Muscle layer of colon (tissue), 2 donors: Measurements from ENCODE around the gene TNFAIP8L3.

ENCODE experiments used
- H3K27ac ChIP-seq: one replicate; pipeline ENCODE4 v1.7.0; 2013; ENCODE audit warnings: low read depth, mild to moderate bottlenecking, low read length, moderate library complexity
- H3K27me3 ChIP-seq, 2 donors: one replicate each; pipeline ENCODE4 v1.7.0; 2013; ENCODE audit warnings: low read length in 2 of 2, mild to moderate bottlenecking in 2 of 2; ENCODE audit not compliant: insufficient read depth in 2 of 2, control insufficient read depth in 1 of 2
- H3K36me3 ChIP-seq: one replicate; pipeline ENCODE4 v1.7.0; 2013; ENCODE audit warnings: mild to moderate bottlenecking, low read length; ENCODE audit not compliant: insufficient read depth
- H3K4me1 ChIP-seq: one replicate; pipeline ENCODE4 v1.7.0; 2013; ENCODE audit warnings: mild to moderate bottlenecking, low read length; ENCODE audit not compliant: insufficient read depth
- H3K4me3 ChIP-seq, 2 donors: one replicate each; pipeline ENCODE4 v1.7.0; 2013; ENCODE audit warnings: low read length in 2 of 2, low read depth in 1 of 2, mild to moderate bottlenecking in 1 of 2, moderate library complexity in 1 of 2
- H3K9ac ChIP-seq: one replicate; pipeline ENCODE4 v1.7.0; 2013; ENCODE audit warnings: low read length
- H3K9me3 ChIP-seq: one replicate; pipeline ENCODE4 v1.7.0; 2013; ENCODE audit warnings: mild to moderate bottlenecking, low read length
- donor health status: abdominal sarcoma.
- donor health status: Adenocarcinoma of cecum.

The TNFAIP8L3 gene

DNA sequence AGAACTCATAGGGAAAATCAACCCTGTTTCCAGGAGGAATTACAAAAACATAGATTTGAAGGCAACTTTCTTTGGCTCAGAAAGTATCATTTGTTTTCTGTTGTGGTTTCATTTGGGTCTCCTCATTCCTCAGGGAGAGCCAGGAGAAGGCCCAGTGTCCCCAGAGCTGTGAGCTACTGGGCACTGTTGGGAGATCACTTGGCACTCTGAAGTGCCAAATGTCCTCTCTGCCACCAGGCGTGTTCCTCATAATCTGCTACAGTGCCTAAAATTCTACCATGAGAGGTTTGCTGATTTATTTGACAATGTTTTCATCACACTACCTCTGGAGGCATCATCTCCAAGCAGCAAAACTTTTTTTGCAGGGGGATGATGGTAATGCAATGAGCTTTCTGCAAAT lies 17.4 kb upstream of the TNFAIP8L3 start:
- H3K27me3 ChIP-seq = no peaks in the 10 kb centered on the region
- H3K9ac ChIP-seq = no peak overlapping the region
- H3K9me3 ChIP-seq = no peaks in the 10 kb centered on the region
- H3K27ac ChIP-seq = no peak overlapping the region
- H3K36me3 ChIP-seq = no peaks in the 10 kb centered on the region
- no peaks in the 10 kb centered on the region for H3K4me1 ChIP-seq
- H3K4me3 ChIP-seq = no peak overlapping the region

GRCh38 chr15:51111061-51111460 lies 16.4 kb upstream of the TNFAIP8L3 start:
- no peak overlapping the region for H3K27ac ChIP-seq
- H3K4me1 ChIP-seq = no peaks in the 10 kb centered on the region
- no peaks in the 10 kb centered on the region for H3K9me3 ChIP-seq
- H3K9ac ChIP-seq = no peak overlapping the region
- no peak overlapping the region for H3K4me3 ChIP-seq
- H3K27me3 ChIP-seq = no peaks in the 10 kb centered on the region
- H3K36me3 ChIP-seq = no peaks in the 10 kb centered on the region

GRCh38 chr15:51110171-51110570 lies 15.5 kb upstream of the TNFAIP8L3 start:
- Histone ChIP-seq H3K9ac (no peak overlapping the region), H3K9me3 (no peaks in the 10 kb centered on the region), H3K27ac (no peak overlapping the region), H3K27me3 (no peaks in the 10 kb centered on the region), H3K4me3 (no peak overlapping the region), H3K4me1 (no peaks in the 10 kb centered on the region), H3K36me3 (no peaks in the 10 kb centered on the region)

GRCh38 chr15:51108933-51109550 lies 14.3 kb upstream of the TNFAIP8L3 start:
- Histone ChIP-seq H3K4me3 (no peak overlapping the region), H3K27me3 (no peaks in the 10 kb centered on the region), H3K4me1 (no peaks in the 10 kb centered on the region), H3K27ac (no peak overlapping the region), H3K36me3 (no peaks in the 10 kb centered on the region), H3K9ac (no peak overlapping the region), H3K9me3 (no peaks in the 10 kb centered on the region)

- no peaks in the 10 kb centered on the region for H3K27me3 ChIP-seq
- no peaks in the 10 kb centered on the region for H3K9me3 ChIP-seq
- H3K36me3 ChIP-seq = no peaks in the 10 kb centered on the region
- H3K27ac ChIP-seq = no peak overlapping the region
- no peaks in the 10 kb centered on the region for H3K4me1 ChIP-seq
- no peak overlapping the region for H3K4me3 ChIP-seq
- no peak overlapping the region for H3K9ac ChIP-seq
Observed at GRCh38 chr15:51107612-51108011, 12.9 kb upstream of the TNFAIP8L3 start.

DNA sequence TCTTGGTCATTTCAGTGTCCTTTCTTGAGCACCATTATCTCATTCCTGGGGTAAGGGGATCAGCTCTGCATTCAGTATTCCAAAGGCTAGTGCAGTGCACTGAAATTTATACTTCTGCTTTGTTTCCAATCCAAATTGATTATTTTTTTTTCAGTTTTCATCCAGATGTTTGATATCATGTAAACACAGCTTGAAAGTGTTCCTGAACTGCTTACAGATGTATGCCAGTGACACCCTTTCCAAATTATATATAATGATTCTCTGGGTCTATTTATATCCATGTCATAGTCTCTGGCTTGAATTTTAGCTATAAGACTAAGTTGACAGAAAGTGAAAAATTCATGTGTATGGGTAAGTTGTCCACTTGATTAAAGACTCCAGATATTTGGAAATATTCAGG lies 11.8 kb upstream of the TNFAIP8L3 start:
- H3K4me1 ChIP-seq = no peaks in the 10 kb centered on the region
- H3K27me3 ChIP-seq = no peaks in the 10 kb centered on the region
- no peak overlapping the region for H3K27ac ChIP-seq
- no peaks in the 10 kb centered on the region for H3K36me3 ChIP-seq
- H3K9me3 ChIP-seq = no peaks in the 10 kb centered on the region
- H3K9ac ChIP-seq = no peak overlapping the region
- no peak overlapping the region for H3K4me3 ChIP-seq

GRCh38 chr15:51105430-51106016 lies 10.8 kb upstream of the TNFAIP8L3 start:
- Histone ChIP-seq H3K27me3 (peaks cover 0 to 4% of the 10 kb centered on the region in 2 donors), H3K36me3 (no peaks in the 10 kb centered on the region), H3K9me3 (no peaks in the 10 kb centered on the region), H3K4me1 (no peaks in the 10 kb centered on the region), H3K27ac (no peak overlapping the region), H3K4me3 (no peak overlapping the region), H3K9ac (no peak overlapping the region)

GRCh38 chr15:51104512-51104911 lies 9.8 kb upstream of the TNFAIP8L3 start:
- no peak overlapping the region for H3K4me3 ChIP-seq
- H3K9ac ChIP-seq = no peak overlapping the region
- H3K4me1 ChIP-seq = no peaks in the 10 kb centered on the region
- H3K36me3 ChIP-seq = no peaks in the 10 kb centered on the region
- H3K9me3 ChIP-seq = no peaks in the 10 kb centered on the region
- H3K27ac ChIP-seq = peak overlapping the region; percentile 55
- peaks cover 0 to 4% of the 10 kb centered on the region in 2 donors for H3K27me3 ChIP-seq

DNA sequence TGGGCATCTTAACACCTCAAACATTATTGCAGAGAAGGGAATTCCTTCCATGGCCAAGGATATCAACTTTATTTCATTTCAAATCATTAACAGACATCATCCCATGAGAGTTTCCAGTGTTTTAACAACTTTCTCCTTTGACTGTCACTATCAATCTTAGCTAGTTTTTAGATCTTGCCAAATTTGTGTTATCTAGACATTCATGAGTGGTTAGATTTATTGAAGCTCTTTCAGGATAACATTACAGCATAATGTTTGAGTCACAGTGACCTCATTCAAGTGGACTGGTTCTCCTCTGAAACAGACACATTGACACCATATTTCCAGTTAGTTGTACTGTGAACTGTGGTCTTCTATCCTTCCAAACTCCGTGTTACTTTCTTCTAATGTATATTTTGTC lies 8.6 kb upstream of the TNFAIP8L3 start:
- H3K27me3 ChIP-seq = peaks cover 0 to 4% of the 10 kb centered on the region in 2 donors
- H3K9me3 ChIP-seq = no peaks in the 10 kb centered on the region
- no peak overlapping the region for H3K27ac ChIP-seq
- H3K36me3 ChIP-seq = no peaks in the 10 kb centered on the region
- peaks cover under 1% of the 10 kb centered on the region for H3K4me1 ChIP-seq
- no peak overlapping the region for H3K9ac ChIP-seq
- H3K4me3 ChIP-seq = no peak overlapping the region

GRCh38 chr15:51100785-51101489 lies 6.2 kb upstream of the TNFAIP8L3 start:
- peaks cover 6% of the 10 kb centered on the region for H3K4me1 ChIP-seq
- H3K36me3 ChIP-seq = no peaks in the 10 kb centered on the region
- no peak overlapping the region for H3K27ac ChIP-seq
- H3K9ac ChIP-seq = no peak overlapping the region
- no peaks in the 10 kb centered on the region for H3K9me3 ChIP-seq
- H3K27me3 ChIP-seq = peaks cover 2 to 10% of the 10 kb centered on the region in 2 donors
- no peak overlapping the region for H3K4me3 ChIP-seq

DNA sequence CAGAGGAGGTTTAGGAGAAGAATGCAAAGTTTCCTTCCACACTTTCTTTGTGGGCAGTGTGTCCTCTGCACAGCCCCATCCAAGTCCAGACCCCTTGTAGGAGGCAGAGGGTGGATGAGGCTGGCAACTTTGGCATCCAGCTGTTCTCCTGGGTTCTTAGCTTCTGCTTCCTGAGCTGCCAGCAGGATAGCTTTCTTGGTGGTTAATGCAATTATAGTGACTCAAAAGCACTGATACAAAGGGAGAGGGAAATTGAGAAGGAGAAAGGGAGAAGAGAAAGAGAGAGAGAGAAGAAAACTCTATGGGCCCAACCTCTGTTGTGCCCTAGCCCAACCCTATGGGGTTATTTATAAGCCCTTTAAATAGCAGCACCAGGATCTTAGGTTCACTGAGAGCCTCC lies 4.5 kb upstream of the TNFAIP8L3 start:
- peaks cover 6% of the 10 kb centered on the region for H3K4me1 ChIP-seq
- no peak overlapping the region for H3K4me3 ChIP-seq
- H3K36me3 ChIP-seq = no peaks in the 10 kb centered on the region
- no peak overlapping the region for H3K27ac ChIP-seq
- H3K9me3 ChIP-seq = no peaks in the 10 kb centered on the region
- H3K27me3 ChIP-seq = peaks cover 8 to 20% of the 10 kb centered on the region in 2 donors
- H3K9ac ChIP-seq = no peak overlapping the region

DNA sequence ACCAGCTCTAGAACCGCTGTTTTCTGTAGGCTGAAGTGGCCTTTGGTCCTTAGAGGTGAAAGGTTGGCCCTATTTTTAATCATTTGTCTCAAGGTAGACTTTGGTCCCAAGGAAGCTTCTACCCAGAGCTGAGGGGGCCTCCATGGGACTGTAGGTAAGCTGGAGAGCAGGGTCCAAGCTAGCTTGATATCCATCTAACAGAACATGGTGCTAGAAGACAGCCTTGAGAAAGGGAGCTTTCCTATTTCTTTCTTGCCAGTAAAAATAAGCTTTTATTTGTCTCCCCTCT lies 3.6 kb upstream of the TNFAIP8L3 start:
- Histone ChIP-seq H3K4me3 (no peak overlapping the region), H3K9me3 (no peaks in the 10 kb centered on the region), H3K4me1 (peaks cover 6% of the 10 kb centered on the region), H3K27ac (no peak overlapping the region), H3K36me3 (no peaks in the 10 kb centered on the region), H3K9ac (no peak overlapping the region), H3K27me3 (peaks cover 8 to 24% of the 10 kb centered on the region in 2 donors)
